Muscle layer of duodenum (tissue), 2 donors: Measurements from ENCODE around the gene CDHR2.

Source experiments
- H3K27ac ChIP-seq: one replicate; pipeline ENCODE4 v1.7.0; 2013; ENCODE audit warnings: mild to moderate bottlenecking, low read length
- H3K27me3 ChIP-seq: one replicate; pipeline ENCODE4 v1.7.0; 2013; ENCODE audit warnings: low read depth, mild to moderate bottlenecking, control low read depth, low read length
- H3K36me3 ChIP-seq, 2 donors: one replicate each; pipeline ENCODE4 v1.7.0; 2013; ENCODE audit warnings: low read length in 2 of 2, control low read depth in 1 of 2, mild to moderate bottlenecking in 1 of 2; ENCODE audit not compliant: insufficient read depth in 2 of 2, control insufficient read depth in 1 of 2
- H3K4me1 ChIP-seq, 2 donors: one replicate each; pipeline ENCODE4 v1.7.0; 2013; ENCODE audit warnings: low read length in 2 of 2, mild to moderate bottlenecking in 2 of 2, control low read depth in 1 of 2, moderate library complexity in 1 of 2; ENCODE audit not compliant: insufficient read depth in 2 of 2, control insufficient read depth in 1 of 2
- H3K4me3 ChIP-seq, 2 donors: one replicate each; pipeline ENCODE4 v1.7.0; 2013; ENCODE audit warnings: low read length in 2 of 2, low read depth in 1 of 2, mild to moderate bottlenecking in 1 of 2
- H3K9me3 ChIP-seq, 2 donors: one replicate each; pipeline ENCODE4 v1.7.0; 2013; ENCODE audit warnings: low read length in 2 of 2, control low read depth in 1 of 2, mild to moderate bottlenecking in 1 of 2; ENCODE audit not compliant: control insufficient read depth in 1 of 2
- donor health status: healthy.

The CDHR2 gene

GRCh38 chr5:176548967-176549444 lies at the start of gene CDHR2:
CDHR2 (plus strand) TSS chr5:176549342; CDS start chr5:176565353, 16,011 bp downstream.
- peak within 1 kb of the TSS in 1 of 2 donors; percentile 42 for H3K4me3 ChIP-seq
- peaks cover 3% of the 10 kb centered on the region for H3K27me3 ChIP-seq
- peak within 1 kb of the TSS; percentile 77 for H3K27ac ChIP-seq
- no peaks in the 10 kb centered on the region for H3K9me3 ChIP-seq
- H3K36me3 ChIP-seq, result no peaks in the 10 kb centered on the region
- H3K4me1 ChIP-seq, result peaks cover 0 to 7% of the 10 kb centered on the region in 2 donors

GRCh38 chr5:176500511-176500910 lies 48.6 kb upstream of the CDHR2 start:
- Histone ChIP-seq H3K9me3 (no peaks in the 10 kb centered on the region), H3K36me3 (peaks cover 58 to 73% of the 10 kb centered on the region in 2 donors), H3K27ac (no peak overlapping the region), H3K4me3 (no peak overlapping the region), H3K27me3 (no peaks in the 10 kb centered on the region), H3K4me1 (no peaks in the 10 kb centered on the region)

- H3K4me3 ChIP-seq, result no peak overlapping the region
- no peaks in the 10 kb centered on the region for H3K27me3 ChIP-seq
- no peaks in the 10 kb centered on the region for H3K4me1 ChIP-seq
- H3K9me3 ChIP-seq, result no peaks in the 10 kb centered on the region
- H3K36me3 ChIP-seq, result peaks cover 50 to 71% of the 10 kb centered on the region in 2 donors
- H3K27ac ChIP-seq, result no peak overlapping the region
Observed at GRCh38 chr5:176501333-176501732, 47.8 kb upstream of the CDHR2 start.

GRCh38 chr5:176503496-176503895 lies 45.6 kb upstream of the CDHR2 start:
- no peak overlapping the region for H3K4me3 ChIP-seq
- H3K27ac ChIP-seq, result no peak overlapping the region
- no peaks in the 10 kb centered on the region for H3K4me1 ChIP-seq
- H3K27me3 ChIP-seq, result no peaks in the 10 kb centered on the region
- peaks cover 52 to 74% of the 10 kb centered on the region in 2 donors for H3K36me3 ChIP-seq
- H3K9me3 ChIP-seq, result no peaks in the 10 kb centered on the region

GRCh38 chr5:176507911-176508310 lies 41.2 kb upstream of the CDHR2 start:
- no peaks in the 10 kb centered on the region for H3K27me3 ChIP-seq
- H3K36me3 ChIP-seq, result peaks cover 35 to 45% of the 10 kb centered on the region in 2 donors
- H3K27ac ChIP-seq, result no peak overlapping the region
- H3K4me1 ChIP-seq, result no peaks in the 10 kb centered on the region
- no peaks in the 10 kb centered on the region for H3K9me3 ChIP-seq
- no peak overlapping the region for H3K4me3 ChIP-seq

- no peak overlapping the region for H3K27ac ChIP-seq
- peaks cover 35 to 45% of the 10 kb centered on the region in 2 donors for H3K36me3 ChIP-seq
- no peaks in the 10 kb centered on the region for H3K4me1 ChIP-seq
- H3K4me3 ChIP-seq, result no peak overlapping the region
- no peaks in the 10 kb centered on the region for H3K27me3 ChIP-seq
- H3K9me3 ChIP-seq, result no peaks in the 10 kb centered on the region
Observed at GRCh38 chr5:176508603-176509002, 40.5 kb upstream of the CDHR2 start.

- no peaks in the 10 kb centered on the region for H3K9me3 ChIP-seq
- no peaks in the 10 kb centered on the region for H3K27me3 ChIP-seq
- no peak overlapping the region for H3K4me3 ChIP-seq
- H3K36me3 ChIP-seq, result peaks cover 8 to 11% of the 10 kb centered on the region in 2 donors
- H3K4me1 ChIP-seq, result no peaks in the 10 kb centered on the region
- H3K27ac ChIP-seq, result no peak overlapping the region
Observed at GRCh38 chr5:176513788-176514187, 35.4 kb upstream of the CDHR2 start.

- Histone ChIP-seq H3K27me3 (no peaks in the 10 kb centered on the region), H3K36me3 (peaks cover 4 to 5% of the 10 kb centered on the region in 2 donors), H3K27ac (no peak overlapping the region), H3K9me3 (no peaks in the 10 kb centered on the region), H3K4me1 (no peaks in the 10 kb centered on the region), H3K4me3 (no peak overlapping the region)
Observed at GRCh38 chr5:176514244-176514950, 34.7 kb upstream of the CDHR2 start.

GRCh38 chr5:176515396-176515795 lies 33.7 kb upstream of the CDHR2 start:
- H3K27me3 ChIP-seq, result no peaks in the 10 kb centered on the region
- H3K4me3 ChIP-seq, result no peak overlapping the region
- no peaks in the 10 kb centered on the region for H3K36me3 ChIP-seq
- no peaks in the 10 kb centered on the region for H3K4me1 ChIP-seq
- no peaks in the 10 kb centered on the region for H3K9me3 ChIP-seq
- no peak overlapping the region for H3K27ac ChIP-seq

- Histone ChIP-seq H3K27me3 (no peaks in the 10 kb centered on the region), H3K4me1 (no peaks in the 10 kb centered on the region), H3K27ac (no peak overlapping the region), H3K4me3 (no peak overlapping the region), H3K9me3 (no peaks in the 10 kb centered on the region), H3K36me3 (no peaks in the 10 kb centered on the region)
Observed at GRCh38 chr5:176517053-176517661, 32.0 kb upstream of the CDHR2 start.

GRCh38 chr5:176519810-176520720 lies 29.1 kb upstream of the CDHR2 start:
- Histone ChIP-seq H3K4me3 (no peak overlapping the region), H3K27ac (no peak overlapping the region), H3K4me1 (no peaks in the 10 kb centered on the region), H3K27me3 (no peaks in the 10 kb centered on the region), H3K36me3 (no peaks in the 10 kb centered on the region), H3K9me3 (no peaks in the 10 kb centered on the region)
